K562 (cell line): ENCODE measurements around the gene PRR36. TPM values are rescaled to one million over a fixed set of nuclear protein-coding genes. Genes with fewer than 3 reads are reported as not detected.
A peak's percentile ranks its signal among the peaks of the same experiment; 100 is the strongest.

ENCODE experiments used
- ATAC-seq: fragments of 200-7000 bp; cut with Tn5 transposase; 3 replicates; pipeline ENCODE4 v1.9.1; 2020; ENCODE audit warnings: moderate library complexity
- BruUV-seq: library from RNA; stranded (reverse); fragments of 400-500 nt; replicated peaks from 2 replicates; lab custom pipeline; 2021; lab: Mats Ljungman, UMichigan
- CTCF ChIA-PET: fragments of 300-600 bp; formaldehyde crosslinking; extraction: SDS; loops from one replicate; lab custom pipeline; 2021; ENCODE audit warnings: low intra/inter-chr PET ratio; lab: Yijun Ruan, JAX
- POLR2A ChIA-PET: fragments of 300-600, 350-650 bp; sonication (Branson Sonifier 250); formaldehyde crosslinking; extraction: SDS; loops from one replicate; lab custom pipeline; 2021; ENCODE audit warnings: antibody characterized with exemption, inconsistent platforms; lab: Yijun Ruan, JAX
- DNase-seq, 4 experiments: peaks; one replicate each; pipeline versions ENCODE4 v3.0.0 to v3.0.0-alpha.2; 2011 to 2018; ENCODE audit warnings: low spot score in 3 of 4, mixed read lengths in 3 of 4; ENCODE audit errors: extremely low read depth in 1 of 4
- FAIRE-seq: peaks from 2 replicates; lab custom pipeline; 2011; peaks lifted over from hg19 to GRCh38; lab: Jason Lieb, UNC
- H2AFZ ChIP-seq: 2 replicates; pipeline ENCODE4 v1.6.0; 2011; ENCODE audit warnings: low read depth, low read length, control low read depth, inconsistent platforms
- H3K27ac ChIP-seq: fragments of 200-600 bp; 3 replicates; pipeline ENCODE4 v1.8.0; 2011; ENCODE audit warnings: low read depth, mild to moderate bottlenecking, control low read depth, inconsistent platforms, low read length, moderate library complexity, mixed read lengths; ENCODE audit errors: extremely low read depth
- H3K27me3 ChIP-seq, 2 experiments: fragments of 300-600 bp in 1 of 2; 2 replicates in 1 of 2; 3 replicates in 1 of 2; pipeline versions ENCODE4 v1.6.0 to v1.8.0; 2011; ENCODE audit warnings: inconsistent platforms in 2 of 2, low read length in 2 of 2, mild to moderate bottlenecking in 1 of 2, mixed read lengths in 1 of 2, moderate library complexity in 1 of 2; ENCODE audit not compliant: control insufficient read depth in 2 of 2, insufficient read depth in 2 of 2
- H3K36me3 ChIP-seq: fragments of 300-600 bp; 3 replicates; pipeline ENCODE4 v1.8.0; 2011; ENCODE audit warnings: mild to moderate bottlenecking, low read length, inconsistent platforms; ENCODE audit not compliant: control insufficient read depth, insufficient read depth
- H3K4me1 ChIP-seq, 2 experiments: fragments of 200-600 bp in 1 of 2; replicated peaks in 1 of 2; 2 replicates in 1 of 2; 3 replicates in 1 of 2; pipeline versions ENCODE4 v1.5.1 to v1.8.0; 2011; ENCODE audit warnings: inconsistent platforms in 2 of 2, low read length in 2 of 2, mild to moderate bottlenecking in 1 of 2, mixed read lengths in 1 of 2, moderate library complexity in 1 of 2; ENCODE audit not compliant: control insufficient read depth in 2 of 2, insufficient read depth in 2 of 2
- H3K4me2 ChIP-seq: 2 replicates; pipeline ENCODE4 v1.6.1; 2011; ENCODE audit warnings: low read length, control low read depth, inconsistent platforms, mixed read lengths; ENCODE audit not compliant: insufficient read depth
- H3K4me3 ChIP-seq: fragments of 200-600 bp; sonication (generic), shearing (Covaris generic); 2 replicates; pipeline ENCODE4 v1.5.1; 2016; ENCODE audit warnings: control low read depth, inconsistent platforms
- H3K79me2 ChIP-seq: fragments of 200-600 bp; 3 replicates; pipeline ENCODE4 v1.8.0; 2011; ENCODE audit warnings: low read length, inconsistent platforms; ENCODE audit not compliant: control insufficient read depth, insufficient read depth
- H3K9ac ChIP-seq, 2 experiments: 2 replicates each; pipeline versions ENCODE4 v1.6.0 to v1.6.1; 2011; ENCODE audit warnings: low read depth in 2 of 2, low read length in 2 of 2, control low read depth in 1 of 2, inconsistent platforms in 1 of 2, mild to moderate bottlenecking in 1 of 2, mixed read lengths in 1 of 2; ENCODE audit not compliant: insufficient read depth in 1 of 2
- H3K9me1 ChIP-seq: one replicate; pipeline ENCODE4 v1.6.0; 2011; ENCODE audit warnings: inconsistent platforms, mild to moderate bottlenecking, low read length, moderate library complexity; ENCODE audit not compliant: control insufficient read depth, insufficient read depth
- H3K9me3 ChIP-seq: replicated peaks from 2 replicates; pipeline ENCODE4 v1.5.1; 2011; ENCODE audit warnings: low read depth, low read length, inconsistent platforms; ENCODE audit not compliant: control insufficient read depth, insufficient read depth
- H4K20me1 ChIP-seq: replicated peaks from 2 replicates; pipeline ENCODE4 v1.6.1; 2011; ENCODE audit warnings: low read length, inconsistent platforms, mixed read lengths; ENCODE audit not compliant: control insufficient read depth, insufficient read depth
- KLF6 ChIP-seq: fragments of 250-450 bp; sonication (Bioruptor Pico); IDR thresholded peaks from 2 replicates; pipeline ENCODE4 v1.4.0; 2020; ENCODE audit warnings: mild to moderate bottlenecking, moderate library complexity, borderline replicate concordance
- MXI1 ChIP-seq: IDR thresholded peaks from 2 replicates; pipeline ENCODE4 v1.6.1; 2011; ENCODE audit warnings: low read depth, mild to moderate bottlenecking, improper control_type of control experiment, low read length
- NFIC ChIP-seq: fragments of 450-650 bp; IDR thresholded peaks from 2 replicates; pipeline ENCODE4 v1.6.1; 2017; ENCODE audit warnings: mild to moderate bottlenecking, inconsistent platforms
- POLR2G ChIP-seq: fragments of 200-400 bp; formaldehyde crosslinking; IDR thresholded peaks from 2 replicates; pipeline ENCODE4 v1.6.1; 2017; ENCODE audit warnings: low read depth, mild to moderate bottlenecking, antibody characterized with exemption, low read length, moderate library complexity
- RBFOX2 ChIP-seq: fragments of 200-400 bp; formaldehyde crosslinking; IDR thresholded peaks from 2 replicates; pipeline ENCODE4 v1.6.1; 2017; ENCODE audit warnings: low read depth, mild to moderate bottlenecking, low read length, moderate library complexity
- RNF219 ChIP-seq: fragments of 250-450 bp; sonication (Bioruptor Pico); IDR thresholded peaks from 2 replicates; pipeline ENCODE4 v1.5.0; 2022; ENCODE audit warnings: mild to moderate bottlenecking
- TAL1 ChIP-seq: fragments of 450-650 bp; IDR thresholded peaks from 2 replicates; pipeline ENCODE4 v1.6.1; 2016; ENCODE audit warnings: mild to moderate bottlenecking
- WGBS: fragments of 100-300 bp; shearing (Covaris generic); methylation state at CpG from one replicate; pipeline ENCODE4 v1.1.6; 2016; ENCODE audit warnings: low coverage, mixed read lengths; ENCODE audit not compliant: insufficient coverage; ENCODE audit errors: missing lambda C conversion rate; 5-methylcytosine and 5-hydroxymethylcytosine counted together
- in situ Hi-C: fragments of 300-500 bp; cut with MboI; formaldehyde crosslinking; loops from 4 replicates; pipeline ENCODE4 v1.15.0; 2018; ENCODE audit warnings: inconsistent platforms, mixed read lengths
- intact Hi-C: fragments of 100-400 bp; cut with micrococcal nuclease; formaldehyde crosslinking; loops from 2 replicates; pipeline ENCODE4 v1.14.2; 2022
- polyA plus RNA-seq, 8 experiments: library from polyadenylated mRNA; depleted of rRNA in 4 of 8; stranded (reverse) in 5 of 8; unstranded in 3 of 8; fragments of >200 nt; fragmentation: Nextera tagmentation in 2 of 8; fragmentation: Illumina TruSeq in 1 of 8; extraction: Ambion mirVana in 2 of 8; extraction: Trizol in 1 of 8; gene quantifications; 2 replicates each; pipeline versions ENCODE4 v1.2.1 to v1.2.3, GENCODE V29; 2011 to 2014; ENCODE audit warnings: inconsistent platforms in 1 of 8, missing spikeins in 1 of 8
- total RNA-seq, 7 experiments: library from RNA; depleted of rRNA in 6 of 7; stranded (reverse); fragments of >200 nt in 6 of 7; fragmentation: Illumina TruSeq in 2 of 7; extraction: Trizol in 2 of 7; gene quantifications; 2 replicates each; pipeline versions ENCODE4 v1.2.1 to v1.2.3, GENCODE V29; 2011 to 2021; ENCODE audit warnings: low replicate concordance in 1 of 7

The PRR36 gene
- total and polyA plus RNA-seq, 9 of the 15 experiments (the other 6 are each of a cell fraction or from before 2014, with no cell fraction given) = 0.05 to 0.42 (median 0.06) TPM; not detected in 6

GRCh38 chr19:7908078-7908699 lies 34.0 kb upstream of the PRR36 start (continued):
- no peak for TF ChIP-seq RNF219 (CRISPR knock-in tag)
- peak; percentile 47 for TF ChIP-seq NFIC

GRCh38 chr19:7907544-7907943 lies 33.4 kb upstream of the PRR36 start:
- ChIA-PET POLR2A (interaction anchor here (1.6 kb wide), 1 partner anchor 13 kb away, joined by 3 read pairs; the partner anchor contains the start of gene SNAPC2), CTCF (no interaction called here)
- in situ Hi-C loops = no loop called here
- H4K20me1 ChIP-seq = no peaks in the 10 kb centered on the region
- peaks cover 55% of the 10 kb centered on the region; the same call in 2 of the 3 replicates for H3K36me3 ChIP-seq
- intact Hi-C loops = no loop called here
- H3K4me1 ChIP-seq = peaks cover 12 to 86% of the 10 kb centered on the region in 2 experiments; a peak in 4 of 5 replicates
- H3K27ac ChIP-seq = peak overlapping the region; percentile 33; the same call in 1 of the 3 replicates
- H3K79me2 ChIP-seq = peaks cover 52% of the 10 kb centered on the region
- peaks cover 7% of the 10 kb centered on the region for H3K9me1 ChIP-seq
- peak overlapping the region in 1 of 2 experiments; percentile 82; a peak in 2 of 4 replicates for H3K9ac ChIP-seq
- 92% methylated on average over 10 of the region's 11 CpGs for WGBS
- no peak for TF ChIP-seq KLF6 (CRISPR knock-in tag)
- TF ChIP-seq MXI1 = no peak
- 0 out of 2 replicates have a peak, but pooled peaks have one; percentile 51 for TF ChIP-seq POLR2G
- peak; percentile 48 for TF ChIP-seq RBFOX2
- TF ChIP-seq TAL1 = no peak
- ATAC-seq = no peak
- H3K27me3 ChIP-seq = no peaks in the 10 kb centered on the region
- no peak overlapping the region for H3K4me3 ChIP-seq
- H3K9me3 ChIP-seq = no peaks in the 10 kb centered on the region
- BruUV-seq = no TSS peak
- H2AFZ ChIP-seq = no peak overlapping the region
- no peak for DNase-seq
- H3K4me2 ChIP-seq = no peak overlapping the region
- FAIRE-seq = no peak
